Stimulated activated CD4-positive, alpha-beta T cell treated with anti-CD3 and anti-CD28 coated beads, Interleukin-1b, Interleukin-23, amount 100 ng/mL, for 1 hour (primary cell): ENCODE data around the gene BHMT2.

Source experiments
- DNase-seq, 2 donors: peaks; one replicate each; pipeline ENCODE4 v3.0.0-alpha.2; 2020; ENCODE audit warnings: low read depth in 2 of 2

The BHMT2 gene, protein sequence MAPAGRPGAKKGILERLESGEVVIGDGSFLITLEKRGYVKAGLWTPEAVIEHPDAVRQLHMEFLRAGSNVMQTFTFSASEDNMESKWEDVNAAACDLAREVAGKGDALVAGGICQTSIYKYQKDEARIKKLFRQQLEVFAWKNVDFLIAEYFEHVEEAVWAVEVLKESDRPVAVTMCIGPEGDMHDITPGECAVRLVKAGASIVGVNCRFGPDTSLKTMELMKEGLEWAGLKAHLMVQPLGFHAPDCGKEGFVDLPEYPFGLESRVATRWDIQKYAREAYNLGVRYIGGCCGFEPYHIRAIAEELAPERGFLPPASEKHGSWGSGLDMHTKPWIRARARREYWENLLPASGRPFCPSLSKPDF

DNA sequence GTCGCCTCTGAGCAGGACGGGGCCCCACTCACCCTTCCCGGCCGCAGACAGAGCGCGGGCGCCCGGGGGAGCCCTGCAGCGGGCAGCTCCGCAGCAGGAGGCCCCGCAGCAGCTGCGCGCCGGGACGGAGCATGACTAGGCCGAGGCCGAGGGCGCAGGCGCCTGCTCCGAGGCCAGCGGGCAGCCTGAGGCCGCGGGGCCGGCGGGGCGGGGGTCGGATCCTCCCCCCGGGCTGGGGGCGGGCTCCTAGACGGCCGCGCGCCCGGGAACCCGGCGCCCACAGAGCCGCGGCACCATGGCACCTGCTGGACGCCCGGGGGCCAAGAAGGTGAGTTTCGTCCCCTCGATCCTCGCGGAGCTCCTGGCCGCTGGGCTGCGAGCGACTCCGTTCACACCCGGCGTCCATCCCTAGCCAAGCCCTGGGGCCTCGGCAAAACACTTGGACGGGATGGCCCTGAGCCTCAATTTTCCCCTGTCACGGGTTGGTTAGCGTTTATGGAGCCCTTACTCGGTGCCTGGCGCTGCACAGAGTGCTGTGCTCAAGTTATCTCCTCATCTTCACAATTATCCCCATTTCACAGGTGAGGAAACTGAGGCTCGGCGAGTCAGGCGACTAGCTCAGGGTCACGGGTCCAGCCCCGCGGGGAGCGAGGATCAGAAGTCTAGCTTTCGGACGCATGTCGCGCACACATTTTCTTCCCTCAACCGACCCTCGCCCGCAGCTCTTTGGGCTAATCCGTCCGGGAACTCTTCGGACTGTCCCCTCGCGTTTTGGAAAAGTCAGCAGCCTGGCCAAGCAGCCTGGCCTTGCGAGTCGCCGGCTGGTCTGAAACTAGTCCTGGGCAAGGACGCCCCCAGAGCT lies at the start of gene BHMT2, which contains the start of gene DMGDH:
Gene BHMT2 (plus strand): TSS at position 280 of the 862 bp plus-strand sequence. CDS start 16 bp downstream, at position 296.
Gene DMGDH (minus strand): TSS at position 187 of the 862 bp plus-strand sequence. CDS start 54 bp downstream, at position 133.
- DNase-seq = no peak

DNA sequence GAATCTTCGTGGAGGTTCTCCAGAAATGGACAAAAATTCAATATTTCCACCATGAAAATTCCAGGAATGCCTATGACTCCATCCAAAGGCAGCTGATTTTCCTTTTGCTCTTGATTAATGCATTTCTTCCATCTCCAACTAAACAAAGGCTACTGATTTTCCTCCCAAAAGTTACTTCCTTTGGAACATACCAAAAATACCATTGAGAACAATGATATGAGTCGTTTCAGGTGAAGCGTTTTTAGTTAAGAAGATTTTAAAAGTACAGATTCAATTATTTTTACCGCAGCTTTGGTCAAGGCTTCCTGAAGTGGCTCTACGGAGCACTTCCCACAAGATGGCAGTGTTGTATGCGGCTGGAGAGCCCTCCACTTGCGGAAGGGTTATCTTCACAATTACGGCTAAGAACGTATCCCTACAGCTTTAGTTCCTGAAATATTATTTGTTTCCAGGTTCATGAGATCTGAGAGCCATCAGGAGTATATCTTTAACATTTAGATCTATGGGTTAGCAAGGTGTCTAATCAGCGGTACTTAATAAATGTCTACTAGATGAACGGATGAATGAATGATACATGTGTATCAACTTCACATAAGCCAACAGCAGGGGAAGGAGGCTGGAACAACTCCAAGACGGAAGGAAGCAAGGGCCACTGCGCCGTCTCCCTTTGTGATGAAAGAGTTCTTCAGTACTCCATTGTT lies 48.6 kb upstream of the BHMT2 start:
- DNase-seq = no peak

DNA sequence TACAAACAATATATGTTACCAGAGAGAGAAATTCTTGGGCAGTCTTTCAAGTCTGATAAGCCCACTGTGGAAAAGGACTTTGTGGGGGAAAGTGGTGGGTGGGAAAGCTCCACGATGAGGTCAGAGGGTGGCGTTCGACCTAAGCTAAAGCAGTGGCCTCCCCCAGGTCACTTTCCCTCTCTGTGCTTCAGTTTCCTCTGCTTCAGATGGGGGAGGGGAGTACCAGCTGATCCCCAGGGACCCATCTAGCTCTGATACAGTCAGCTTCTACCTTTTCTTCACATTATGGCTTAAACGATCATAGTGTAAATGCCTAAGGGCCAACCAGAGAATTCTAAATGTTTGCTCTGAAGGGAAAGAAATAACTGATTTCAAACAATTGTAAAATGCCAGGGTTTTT lies 47.8 kb upstream of the BHMT2 start:
- no peak for DNase-seq

DNA sequence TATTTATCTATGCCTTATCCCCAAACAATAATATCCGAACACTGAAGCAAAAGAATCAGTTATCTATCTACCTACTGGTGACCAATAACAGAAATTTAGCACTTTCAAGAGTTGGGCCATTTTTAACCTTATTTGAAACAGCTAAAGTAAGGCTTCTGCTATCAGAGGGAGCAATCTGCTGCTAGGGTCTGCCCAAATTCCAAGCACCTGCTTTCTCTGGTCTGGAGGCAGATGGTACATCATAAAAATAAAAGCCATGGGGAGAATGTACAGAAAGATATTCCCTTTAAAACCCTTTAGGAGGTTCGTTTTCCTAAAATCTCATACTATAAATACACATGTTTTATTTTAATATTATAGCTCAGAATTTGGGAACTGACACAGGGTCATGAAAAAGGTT lies 46.8 kb upstream of the BHMT2 start:
- no peak for DNase-seq

DNA sequence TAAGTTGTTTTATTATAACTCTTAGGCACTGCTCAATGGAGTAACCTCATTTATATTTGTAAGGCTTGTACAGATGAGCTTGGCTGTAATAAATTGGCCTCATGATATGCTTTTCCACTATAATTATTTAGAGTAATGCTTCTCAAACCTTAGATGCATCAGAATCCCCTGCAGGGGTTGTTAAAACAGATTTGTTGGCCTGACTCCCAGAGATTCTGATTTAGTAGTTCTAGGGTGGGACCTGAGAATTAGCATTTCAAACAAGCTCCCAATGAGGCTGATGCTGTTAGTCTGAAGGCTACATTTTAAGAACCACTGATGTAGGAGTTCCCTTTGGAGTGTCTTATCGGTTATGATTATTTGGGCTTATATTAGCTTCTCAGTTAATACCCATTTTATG lies 46.2 kb upstream of the BHMT2 start:
- DNase-seq = no peak

DNA sequence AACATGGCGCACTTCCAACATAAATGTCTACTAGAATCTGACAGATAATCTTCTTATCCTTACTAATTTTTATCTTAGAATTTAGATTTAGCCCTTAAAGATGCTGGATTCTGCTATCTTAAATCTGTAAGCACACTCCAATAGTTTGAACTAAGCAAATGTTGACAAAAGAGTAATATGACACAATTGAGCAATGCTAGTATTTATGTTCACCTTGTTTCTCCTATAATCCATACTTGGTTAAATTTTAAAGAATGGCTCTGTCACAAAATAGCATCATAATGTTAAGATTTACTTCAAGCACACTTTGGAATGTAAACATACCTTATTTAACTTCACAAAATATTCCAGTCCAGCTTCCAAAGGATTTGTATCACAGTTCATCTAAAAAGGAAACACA lies 45.6 kb upstream of the BHMT2 start:
- no peak for DNase-seq

DNA sequence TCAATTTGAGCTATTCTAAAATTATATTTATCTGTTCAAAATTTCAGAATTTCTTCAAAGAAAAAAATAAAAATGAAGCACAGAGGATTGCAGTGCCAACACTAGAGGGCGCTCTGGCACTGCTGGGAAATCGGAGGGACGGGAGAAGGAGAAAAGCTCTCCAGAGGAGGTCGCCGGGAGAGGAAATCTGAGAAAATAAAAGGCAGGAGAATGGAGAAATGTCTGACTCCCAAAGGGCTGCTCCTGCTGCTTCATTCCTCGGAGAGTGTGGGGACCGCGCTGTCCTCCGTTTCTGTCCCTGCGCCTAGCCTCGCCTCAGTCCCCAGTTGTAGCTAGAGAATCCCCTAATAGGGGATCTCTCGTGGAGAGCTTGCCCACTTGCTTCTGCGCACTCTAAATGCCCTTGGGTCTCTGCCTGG lies 44.5 kb upstream of the BHMT2 start:
- DNase-seq = peak in 1 of 2 donors; percentile 34

DNA sequence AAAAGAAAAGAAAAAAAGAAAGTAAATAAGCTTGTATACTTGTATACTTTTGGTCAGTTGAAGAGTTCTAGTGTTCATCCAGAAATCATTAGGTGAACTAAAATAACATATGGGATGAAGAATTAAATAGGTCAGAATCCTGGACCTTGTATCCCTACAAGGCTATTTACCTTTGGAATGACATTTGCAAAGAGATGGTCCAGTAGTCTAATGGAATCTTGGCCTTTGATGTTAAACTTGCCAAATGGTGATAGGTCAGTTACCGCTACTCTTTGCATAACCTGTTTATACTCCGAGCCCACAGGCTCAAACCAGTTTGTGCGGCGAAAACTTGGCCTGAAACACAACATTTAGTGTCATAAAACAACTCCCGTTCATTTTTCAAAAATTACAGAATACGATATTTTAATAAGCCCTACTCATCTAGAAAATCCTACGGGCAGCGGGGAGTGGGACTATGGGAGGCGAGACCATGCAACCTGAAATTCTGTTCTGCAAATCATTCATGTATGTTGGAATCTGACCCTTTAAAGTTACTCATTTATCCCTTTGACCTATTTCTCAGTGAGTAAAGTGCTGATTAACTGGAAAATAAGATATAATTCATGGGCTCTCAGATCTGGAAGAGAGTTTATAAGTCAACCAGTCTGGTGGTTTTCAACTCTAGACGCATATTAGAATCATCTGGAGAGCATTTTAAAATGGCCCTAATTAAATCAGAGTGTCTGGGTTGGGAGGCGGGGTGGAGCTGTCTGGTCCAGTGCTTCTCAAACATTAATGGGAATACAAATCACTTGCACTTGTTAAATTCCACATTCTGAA lies 38.7 kb upstream of the BHMT2 start:
- DNase-seq = no peak

DNA sequence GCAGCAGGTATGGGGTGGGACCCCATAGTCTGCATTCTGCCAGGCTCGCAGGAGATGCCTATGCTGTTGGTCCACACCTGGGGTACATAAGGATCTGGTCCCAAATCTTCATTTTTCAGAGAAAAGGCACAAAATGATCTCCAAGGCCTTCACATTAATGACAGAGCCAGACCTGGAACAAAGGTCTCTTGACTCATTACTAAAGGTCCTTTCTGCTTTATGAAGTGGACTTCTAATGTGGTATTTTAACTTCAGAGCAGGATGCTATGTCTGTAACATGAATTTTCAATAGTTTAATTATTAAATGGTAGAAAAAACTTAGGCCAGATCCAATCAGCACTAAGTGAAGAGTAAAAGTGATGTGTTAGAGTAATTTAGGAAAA lies 38.1 kb upstream of the BHMT2 start:
- DNase-seq = no peak

DNA sequence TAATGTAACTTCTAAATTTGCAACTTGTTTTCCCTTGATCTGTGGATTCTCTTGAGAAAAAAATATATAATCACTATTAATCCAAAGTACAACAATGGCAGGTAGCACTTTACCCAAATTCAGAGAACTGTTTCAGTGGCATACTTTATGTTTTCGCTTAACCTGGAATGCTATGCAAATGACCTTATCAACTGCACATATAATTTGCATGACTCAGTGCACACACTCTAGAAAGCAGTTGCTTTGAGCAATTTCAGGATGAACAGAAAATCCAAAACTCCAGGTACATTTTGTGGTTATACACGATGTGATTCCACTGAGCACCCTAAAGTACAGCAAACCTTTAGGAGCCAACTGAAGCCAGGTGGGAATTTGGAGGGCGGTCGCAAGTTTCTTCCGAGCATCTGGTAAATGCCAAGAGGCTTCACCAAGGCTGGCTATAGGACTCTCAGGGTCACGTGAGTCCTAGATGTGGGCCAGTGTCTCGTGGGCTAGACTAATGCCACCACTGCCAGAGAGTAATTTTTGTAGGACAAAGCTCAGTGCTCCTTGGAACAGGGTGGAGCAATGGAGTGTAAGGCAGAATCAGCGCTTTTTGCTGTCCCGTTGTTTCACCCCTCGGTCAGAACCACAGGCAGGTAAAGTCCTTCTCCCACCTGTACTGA lies 37.4 kb upstream of the BHMT2 start:
- DNase-seq = no peak

DNA sequence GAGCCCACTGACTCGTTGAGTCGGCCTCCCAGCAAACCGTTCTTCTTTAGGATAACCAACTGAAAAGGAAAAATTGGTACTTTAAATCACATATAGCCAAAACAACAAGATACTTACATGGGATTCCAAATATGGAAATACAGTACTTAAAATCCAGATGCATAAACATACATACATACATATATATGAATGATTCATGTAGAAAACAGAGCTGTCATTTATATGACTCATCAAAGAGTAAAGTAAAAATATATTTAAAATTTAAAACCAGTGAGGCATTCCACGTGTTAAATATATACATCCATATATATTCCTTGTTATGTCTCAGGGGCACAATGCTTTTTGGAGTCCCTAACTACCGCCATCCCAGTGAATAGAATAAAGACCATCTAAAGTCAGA lies 36.8 kb upstream of the BHMT2 start:
- DNase-seq = no peak

DNA sequence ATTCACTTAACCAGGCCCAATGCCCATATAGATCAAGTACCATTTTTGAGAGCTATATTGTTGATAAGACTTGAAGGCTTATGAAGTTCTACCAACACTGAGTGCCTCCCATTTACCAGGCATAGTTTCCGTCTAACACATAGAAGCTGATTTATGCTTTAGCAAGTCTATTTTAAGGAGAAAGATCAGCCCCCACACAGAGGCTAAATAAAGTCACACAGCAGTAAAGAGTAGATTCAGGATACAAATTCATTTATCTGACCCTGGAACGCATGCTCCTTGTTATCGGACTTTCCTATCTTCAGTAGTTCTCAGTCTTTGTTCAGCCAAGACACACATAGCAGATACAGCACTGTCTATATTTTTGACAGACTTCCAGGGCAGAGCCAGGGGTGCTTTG lies 34.3 kb upstream of the BHMT2 start:
- DNase-seq = no peak

DNA sequence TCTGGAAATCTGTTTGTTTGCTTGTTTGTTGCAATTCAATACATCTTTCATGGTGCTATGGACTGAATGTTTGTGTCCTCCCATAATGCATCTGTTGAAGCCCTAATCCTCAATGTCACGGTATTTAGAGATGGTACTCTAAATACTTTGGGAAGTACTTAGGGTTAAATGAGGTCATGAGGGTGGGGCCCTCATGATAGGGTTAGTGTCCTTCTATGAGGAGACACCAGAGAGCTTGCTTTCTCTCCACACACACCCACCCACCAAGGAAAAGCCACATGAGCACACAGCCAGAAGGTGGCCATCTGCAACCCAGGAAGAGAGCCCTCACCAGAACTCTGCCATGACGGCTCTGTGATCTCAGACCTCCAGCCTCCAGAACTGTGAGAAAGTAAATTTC lies 32.8 kb upstream of the BHMT2 start:
- no peak for DNase-seq

DNA sequence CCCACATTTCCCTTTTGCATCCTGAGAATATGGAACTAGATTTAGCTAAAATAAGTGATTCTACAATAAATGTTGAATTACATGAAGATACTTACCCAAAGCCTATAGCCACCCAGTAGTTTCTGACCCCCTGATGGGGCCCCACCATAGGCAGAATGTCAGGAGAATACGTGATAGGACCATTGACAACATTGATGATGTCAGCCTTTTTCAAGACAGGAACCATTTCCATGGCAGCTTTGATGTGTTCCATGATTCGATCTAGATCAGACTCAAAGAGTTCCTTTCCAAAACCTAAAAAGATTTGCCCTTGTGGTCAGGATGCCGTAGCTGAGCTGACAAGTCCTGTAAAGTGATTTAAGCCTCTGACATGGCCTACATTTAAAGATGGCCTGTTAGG lies 27.4 kb upstream of the BHMT2 start:
- no peak for DNase-seq

DNA sequence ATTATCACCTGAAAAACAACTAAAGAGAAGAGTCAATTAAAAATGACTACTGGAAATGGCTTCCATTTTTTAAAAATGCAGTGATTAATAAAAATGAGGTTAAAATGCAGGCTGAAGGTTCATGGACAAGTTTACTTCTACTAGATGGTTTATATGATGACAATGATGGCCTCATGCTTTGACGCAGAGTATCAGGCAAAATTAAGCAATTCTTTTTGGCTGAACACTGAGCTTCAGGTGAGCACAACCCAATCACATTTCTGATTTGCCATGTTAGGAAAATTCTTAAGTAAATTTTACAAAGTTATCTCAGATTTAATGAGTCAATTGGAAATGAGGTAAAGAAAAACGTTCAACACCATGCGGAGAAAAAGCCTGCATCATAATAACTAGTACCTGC lies 22.4 kb upstream of the BHMT2 start:
- no peak for DNase-seq

DNA sequence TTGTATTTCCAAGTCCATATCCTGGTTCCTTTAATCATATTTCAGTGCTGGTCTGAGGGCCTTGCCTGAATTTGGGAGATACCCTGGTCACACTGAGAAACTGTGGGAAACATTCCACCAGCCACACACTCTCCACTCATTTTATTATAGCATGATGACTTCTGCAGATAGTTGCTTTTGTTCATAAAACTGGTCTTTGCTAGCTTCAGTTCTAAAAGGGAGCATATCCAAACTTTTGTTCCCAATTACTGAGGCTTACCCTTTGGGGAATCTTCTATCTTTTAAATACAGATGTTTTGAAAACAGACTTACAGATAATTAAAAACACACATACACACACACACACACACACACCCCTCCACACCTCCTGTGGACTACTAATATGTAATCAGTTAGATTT lies 21.1 kb upstream of the BHMT2 start:
- DNase-seq = no peak

DNA sequence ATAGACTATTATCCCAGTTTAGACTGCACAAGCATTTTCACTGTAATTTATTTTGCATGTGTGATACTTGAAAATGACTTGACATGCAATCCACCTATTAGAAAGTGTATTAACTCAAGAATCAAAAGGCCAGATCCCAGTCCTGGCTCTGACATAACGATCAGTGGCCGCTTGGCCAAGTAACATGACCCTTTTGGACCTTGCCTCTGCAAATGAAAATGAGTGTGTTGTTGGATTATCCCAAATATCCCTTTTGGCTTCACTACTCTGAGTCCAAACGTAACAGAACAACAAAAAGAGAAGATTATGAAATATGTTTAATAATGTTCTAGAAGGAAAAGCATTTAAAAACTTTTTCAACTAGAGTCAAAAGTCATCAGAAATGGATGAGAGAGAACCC lies 19.1 kb upstream of the BHMT2 start:
- no peak for DNase-seq

DNA sequence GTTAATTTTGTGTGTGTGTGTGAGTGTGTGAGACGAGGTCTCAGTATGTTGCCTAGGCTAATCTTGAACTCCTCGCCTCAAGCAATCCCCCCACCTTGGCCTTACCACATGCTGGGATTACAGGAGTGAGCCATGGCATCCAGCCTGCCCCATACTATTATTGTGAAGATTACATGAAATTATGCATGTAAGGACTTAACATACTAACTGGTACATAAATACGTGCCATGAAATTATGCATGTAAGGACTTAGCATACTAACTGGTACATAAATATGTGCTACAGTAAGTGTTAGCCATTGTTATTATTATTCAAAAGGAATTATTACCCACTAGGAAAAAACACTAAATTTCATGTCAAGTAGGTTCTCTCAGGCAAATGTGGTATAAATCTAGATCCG lies 16.2 kb upstream of the BHMT2 start:
- DNase-seq = no peak

DNA sequence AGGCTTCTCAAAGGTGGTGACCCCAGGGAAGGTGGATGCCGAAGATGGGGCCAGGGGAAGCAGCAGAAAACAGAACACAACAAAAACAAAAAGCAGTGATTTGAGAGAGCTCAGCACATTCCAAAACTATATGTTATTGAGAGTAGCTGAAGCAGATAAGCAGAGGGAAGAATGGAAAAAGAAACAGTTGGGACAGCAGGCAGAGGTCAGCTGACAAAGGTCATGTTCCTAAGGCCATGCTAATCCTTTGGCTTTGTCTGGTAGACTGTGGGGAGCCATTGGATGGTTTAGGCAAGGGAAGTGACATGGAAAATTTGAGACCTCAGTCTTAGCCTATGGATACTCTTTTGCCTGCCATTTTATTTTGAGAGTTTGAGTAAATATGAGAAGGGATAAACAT lies 14.6 kb upstream of the BHMT2 start:
- DNase-seq = no peak

DNA sequence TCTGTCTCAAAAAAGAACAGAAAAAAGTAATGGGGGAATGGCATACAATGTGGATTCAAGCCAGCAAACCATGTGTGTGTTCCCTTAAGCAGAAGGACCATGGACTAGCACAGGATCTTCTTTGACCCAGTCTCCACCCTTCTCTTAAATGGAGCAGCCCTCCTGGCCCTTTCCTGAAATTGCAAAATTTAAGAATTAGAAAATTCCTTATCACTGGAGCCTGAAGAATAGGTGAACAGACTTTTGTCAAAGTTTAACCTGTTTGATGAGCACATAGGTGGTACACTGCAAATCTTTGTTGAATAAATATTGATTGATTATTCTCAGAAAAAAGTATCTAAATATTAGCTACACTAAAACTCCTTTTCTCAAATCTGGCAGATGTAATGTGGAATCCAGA lies 12.7 kb upstream of the BHMT2 start:
- no peak for DNase-seq

DNA sequence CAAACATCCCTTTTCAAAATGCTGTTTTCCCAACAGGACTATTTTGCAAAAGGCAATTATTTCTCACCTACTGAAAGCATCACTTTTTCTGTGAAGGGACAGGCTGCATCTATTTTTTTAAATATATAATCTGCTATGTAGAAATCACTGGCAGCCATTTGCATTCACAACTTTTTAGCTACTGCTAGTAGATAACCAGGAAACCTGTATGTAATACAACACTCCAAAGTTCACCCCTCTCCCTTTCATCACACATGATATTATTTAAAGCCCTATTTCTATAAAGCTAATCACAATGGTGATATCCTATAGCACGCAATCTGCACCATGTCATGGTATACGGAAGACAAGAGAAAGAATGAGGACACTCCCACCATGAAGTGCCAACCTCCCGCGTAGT lies 9.9 kb upstream of the BHMT2 start:
- no peak for DNase-seq
